Activated CD4-positive, alpha-beta T cell treated with anti-CD3 and anti-CD28 coated beads, Interleukin-2, amount 50 U/mL, for 16 hours (primary cell): ENCODE data around the gene INS.

Source experiments
- DNase-seq: peaks from one replicate; pipeline ENCODE4 v3.0.0-alpha.2; 2020

The INS gene

GRCh38 chr11:2160736-2161259, at the start of gene INS:
Gene INS, minus strand, starts transcription at chr11:2161209. Its CDS starts 238 bp downstream, at chr11:2160971.
- no peak for DNase-seq

- no peak for DNase-seq
These were observed 49.5 kb upstream of the INS start for GRCh38 chr11:2210366-2211112.

- DNase-seq: no peak
These were observed 48.9 kb upstream of the INS start for GRCh38 chr11:2209900-2210321.

GRCh38 chr11:2209370-2209801, 48.4 kb upstream of the INS start:
- DNase-seq: no peak

GRCh38 chr11:2208691-2209369, 47.8 kb upstream of the INS start:
- no peak for DNase-seq

- no peak for DNase-seq
These were observed 47.0 kb upstream of the INS start for GRCh38 chr11:2207773-2208621.

GRCh38 chr11:2207212-2207611, 46.2 kb upstream of the INS start:
- no peak for DNase-seq

- DNase-seq: no peak
These were observed 45.1 kb upstream of the INS start for GRCh38 chr11:2205981-2206690.

GRCh38 chr11:2205214-2205720, 44.3 kb upstream of the INS start:
- no peak for DNase-seq

- DNase-seq: no peak
These were observed 43.6 kb upstream of the INS start for GRCh38 chr11:2204361-2205213.

GRCh38 chr11:2203440-2204259, 42.6 kb upstream of the INS start:
- no peak for DNase-seq

GRCh38 chr11:2202900-2203439, 42.0 kb upstream of the INS start:
- DNase-seq: no peak

- no peak for DNase-seq
These were observed 41.3 kb upstream of the INS start for GRCh38 chr11:2202071-2202899.

- DNase-seq: no peak
These were observed 40.5 kb upstream of the INS start for GRCh38 chr11:2201542-2201941.

GRCh38 chr11:2200957-2201519, 40.0 kb upstream of the INS start:
- no peak for DNase-seq

GRCh38 chr11:2200536-2200935, 39.5 kb upstream of the INS start:
- DNase-seq: no peak

GRCh38 chr11:2199466-2200341, 38.7 kb upstream of the INS start:
- no peak for DNase-seq
